ENCODE measurements around the gene IPO7. TPM values are rescaled to one million over a fixed set of nuclear protein-coding genes. Genes with fewer than 3 reads are reported as not detected.

Gene IPO7
- polyA plus RNA-seq, 1 of the 3 experiments (the other 2 are of a cell fraction), result 25.4 TPM

GRCh38 chr11:9495803-9496514 is 111.5 kb downstream of the IPO7 start:
- TF ChIP-seq ELF1 (IDR thresholded peaks at IDR 0.05) (no peak), USF2 (IDR thresholded peaks at IDR 0.05; ENCODE audit: borderline replicate concordance, low read depth, low read length) (no peak), EZH2phosphoT487 (IDR thresholded peaks at IDR 0.05; ENCODE audit: borderline replicate concordance, low read depth) (no peak), FOXM1 (IDR thresholded peaks at IDR 0.05; ENCODE audit: low read depth) (no peak), IRF3 (IDR thresholded peaks at IDR 0.05; ENCODE audit: low read depth, low read length) (no peak), USF1 (IDR thresholded peaks at IDR 0.05; ENCODE audit: borderline replicate concordance, low read depth) (no peak), EP300 (IDR thresholded peaks at IDR 0.05; ENCODE audit: borderline replicate concordance in 1 of 2, low read depth in 1 of 2, low read length in 1 of 2) (no peak), GATA2 (CRISPR knock-in tag; IDR thresholded peaks at IDR 0.05) (no peak), PBX3 (IDR thresholded peaks at IDR 0.05) (no peak), JUND (IDR thresholded peaks at IDR 0.05) (no peak), MXI1 (IDR thresholded peaks at IDR 0.05; ENCODE audit: low read depth, low read length) (no peak), RCOR1 (IDR thresholded peaks at IDR 0.05; ENCODE audit: low read length) (no peak), ZBTB33 (IDR thresholded peaks at IDR 0.05; ENCODE audit: borderline replicate concordance, low read depth) (no peak), REST (IDR thresholded peaks at IDR 0.05; ENCODE audit: low read depth, low read length) (no peak), MAX (IDR thresholded peaks at IDR 0.05; ENCODE audit: low read depth) (no peak), YY1 (IDR thresholded peaks at IDR 0.05; ENCODE audit: low read depth) (no peak), TCF12 (IDR thresholded peaks at IDR 0.05) (no peak), TAF1 (IDR thresholded peaks at IDR 0.05; ENCODE audit: borderline replicate concordance, low read depth, low read length) (no peak), RFX5 (IDR thresholded peaks at IDR 0.05; ENCODE audit: low read length) (no peak), FOSL2 (IDR thresholded peaks at IDR 0.05; ENCODE audit: borderline replicate concordance, low read depth) (no peak)
- no peak overlapping the region for H3K4me2 ChIP-seq
- H3K9me3 ChIP-seq, result no peaks in the 10 kb centered on the region
- WGBS (ENCODE audit: low lambda C conversion rate), result 83% methylated on average over 6 of the region's 6 CpGs
- ChIA-PET POLR2A (no interaction called here), CTCF (interaction anchor here (1.2 to 4.2 kb wide), 2 partner anchors 11 to 76 kb away, joined by 3 to 34 read pairs; no protein-coding TSS in a partner anchor)
- no peaks in the 10 kb centered on the region; a peak in 1 of 4 replicates for H3K4me1 ChIP-seq (ENCODE audit: control insufficient read depth in 1 of 2, insufficient read depth in 2 of 2, low read depth in 1 of 2, low read length in 1 of 2)
- peaks cover 6% of the 10 kb centered on the region for H3F3A ChIP-seq (replicated peaks; ENCODE audit: insufficient read depth)
- no peak overlapping the region for H3K9ac ChIP-seq
- no peak overlapping the region for H3K27ac ChIP-seq (ENCODE audit: low read depth in 2 of 2, low read length in 1 of 2)
- H3K36me3 ChIP-seq (replicated peaks in 1 of 2; ENCODE audit: control insufficient read depth in 1 of 2, insufficient read depth in 2 of 2, low read length in 1 of 2), result peaks cover 25 to 39% of the 10 kb centered on the region in 2 experiments
- no peak overlapping the region for H3K4me3 ChIP-seq (ENCODE audit: low read depth in 2 of 2, low read length in 1 of 2)
- no peaks in the 10 kb centered on the region for H4K20me1 ChIP-seq (ENCODE audit: insufficient read depth)
- H3K27me3 ChIP-seq (ENCODE audit: insufficient read depth), result no peaks in the 10 kb centered on the region
- no peak overlapping the region for H2AFZ ChIP-seq (ENCODE audit: low read depth)
- no peak for DNase-seq
- no peaks in the 10 kb centered on the region for H3K9me2 ChIP-seq
- H3K79me2 ChIP-seq (ENCODE audit: insufficient read depth), result no peaks in the 10 kb centered on the region

All from SK-N-SH (cell line).